Measurements from ENCODE around the gene COG1.

- peak in 4 of 6 experiments; percentile 20 to 59 (median 52) for TF ChIP-seq CTCF (IDR thresholded peaks at IDR 0.05)
- no peak for TF ChIP-seq POLR2A (IDR thresholded peaks at IDR 0.05)
Measured at GRCh38 chr17:73196500-73196899, 3.6 kb downstream of the COG1 start.
